Sigmoid colon (tissue), 7 donors: ENCODE data around the gene HIBCH. TPM values are rescaled to one million over a fixed set of nuclear protein-coding genes. Genes with fewer than 3 reads are reported as not detected.

Experiments
- DNase-seq: peaks from one replicate; pipeline ENCODE4 v3.0.0-alpha.2; 2019
- H3K27ac ChIP-seq, 4 donors: fragments of 200-600 bp; sonication (generic); one replicate each; pipeline ENCODE4 v1.5.1; 2016 to 2019; ENCODE audit warnings: mild to moderate bottlenecking in 1 of 4
- H3K27me3 ChIP-seq, 3 donors: fragments of 200-600 bp; sonication (generic); one replicate each; pipeline ENCODE4 v1.5.1; 2019; ENCODE audit warnings: mild to moderate bottlenecking in 1 of 3
- H3K36me3 ChIP-seq, 4 donors: fragments of 200-600 bp; sonication (generic); one replicate each; pipeline ENCODE4 v1.5.1; 2016 to 2019
- H3K4me1 ChIP-seq, 4 donors: fragments of 200-600 bp; sonication (generic); one replicate each; pipeline ENCODE4 v1.5.1; 2017 to 2019
- H3K4me3 ChIP-seq, 4 donors: fragments of 200-600 bp; sonication (generic); one replicate each; pipeline ENCODE4 v1.5.1; 2017 to 2019; ENCODE audit warnings: mild to moderate bottlenecking in 2 of 4, moderate library complexity in 1 of 4
- H3K9me3 ChIP-seq, 4 donors: fragments of 200-600 bp in 3 of 4; sonication (generic) in 3 of 4; one replicate each; pipeline versions ENCODE4 v1.5.1 to v1.6.1; 2013 to 2019
- CTCF ChIP-seq, 4 experiments: fragments of 450-650 bp in 3 of 4; fragments of 200-600 bp in 1 of 4; IDR thresholded peaks; one replicate each; pipeline ENCODE4 v1.5.1; 2016 to 2019; ENCODE audit warnings: antibody characterized with exemption in 4 of 4, mild to moderate bottlenecking in 3 of 4, moderate library complexity in 2 of 4
- EP300 ChIP-seq, 4 donors: sonication (generic); formaldehyde crosslinking; IDR thresholded peaks; one replicate each; pipeline ENCODE4 v1.6.1; 2017; ENCODE audit warnings: antibody characterized with exemption in 4 of 4
- POLR2A ChIP-seq, 2 donors: fragments of 450-650 bp; IDR thresholded peaks; one replicate each; pipeline ENCODE4 v1.6.1; 2016; ENCODE audit warnings: antibody characterized with exemption in 2 of 2, mild to moderate bottlenecking in 2 of 2, moderate library complexity in 2 of 2
- POLR2AphosphoS5 ChIP-seq, 4 donors: sonication (generic); formaldehyde crosslinking; IDR thresholded peaks; one replicate each; pipeline ENCODE4 v1.6.1; 2017; ENCODE audit warnings: antibody characterized with exemption in 4 of 4
- WGBS, 2 donors: extraction: QIAGEN DNeasy Blood & Tissue Kit; methylation state at CpG; one replicate each; pipeline ENCODE4 v1.1.7; 2013; 5-methylcytosine and 5-hydroxymethylcytosine counted together
- intact Hi-C: fragments of 100-400 bp; cut with DNase I; formaldehyde crosslinking; loops from one replicate; pipeline ENCODE4 v1.15.1; 2023
- polyA plus RNA-seq, 3 donors: library from polyadenylated mRNA; stranded (reverse); fragments of 200-250 nt; gene quantifications; one replicate each; pipeline ENCODE4 v1.2.3, GENCODE V29; 2013
- total RNA-seq, 4 donors: library from RNA; depleted of rRNA; stranded (reverse); fragments of >200 nt; gene quantifications; one replicate each; pipeline ENCODE4 v1.1.0, GENCODE V29; 2016
- donor health status: healthy with polysubstance abuse.
- donor health status: Bipolar disorder and iron deficiency.
- donor health status: healthy.

Gene HIBCH
- total and polyA plus RNA-seq, 7 donors = 18.1 to 45.8 (median 21.6) TPM

DNA sequence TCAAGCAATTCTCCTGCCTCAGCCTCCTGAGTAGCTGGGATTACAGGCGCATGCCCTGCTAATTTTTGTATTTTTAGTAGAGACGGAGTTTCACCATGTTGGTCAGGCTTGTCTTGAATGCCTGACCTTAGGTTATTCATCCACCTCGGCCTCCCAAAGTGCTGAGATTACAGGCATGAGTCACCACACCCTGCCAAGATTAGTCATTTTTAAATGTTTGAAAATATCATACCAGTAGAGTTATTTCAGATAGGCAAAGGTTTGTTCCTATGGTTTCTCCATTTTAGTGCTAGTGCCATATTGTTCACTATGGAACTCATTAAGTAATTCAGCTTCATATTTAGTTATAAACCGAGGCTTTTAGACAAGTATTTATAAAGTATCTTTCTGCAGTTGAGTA, 52.3 kb downstream of the HIBCH start:
- Histone ChIP-seq H3K36me3 (no peaks in the 10 kb centered on the region), H3K27ac (no peak overlapping the region), H3K4me1 (no peaks in the 10 kb centered on the region), H3K4me3 (no peak overlapping the region), H3K9me3 (no peaks in the 10 kb centered on the region), H3K27me3 (no peaks in the 10 kb centered on the region)
- intact Hi-C loops = no loop called here
- no peak for TF ChIP-seq EP300 (IDR thresholded peaks at IDR 0.05)
- TF ChIP-seq CTCF (IDR thresholded peaks at IDR 0.05) = no peak
- no peak for TF ChIP-seq POLR2A (IDR thresholded peaks at IDR 0.05)
- no peak for TF ChIP-seq POLR2AphosphoS5 (IDR thresholded peaks at IDR 0.05)
- DNase-seq = no peak
- WGBS, 2 donors = 88 to 91% methylated on average over 4 of the region's 4 CpGs

DNA sequence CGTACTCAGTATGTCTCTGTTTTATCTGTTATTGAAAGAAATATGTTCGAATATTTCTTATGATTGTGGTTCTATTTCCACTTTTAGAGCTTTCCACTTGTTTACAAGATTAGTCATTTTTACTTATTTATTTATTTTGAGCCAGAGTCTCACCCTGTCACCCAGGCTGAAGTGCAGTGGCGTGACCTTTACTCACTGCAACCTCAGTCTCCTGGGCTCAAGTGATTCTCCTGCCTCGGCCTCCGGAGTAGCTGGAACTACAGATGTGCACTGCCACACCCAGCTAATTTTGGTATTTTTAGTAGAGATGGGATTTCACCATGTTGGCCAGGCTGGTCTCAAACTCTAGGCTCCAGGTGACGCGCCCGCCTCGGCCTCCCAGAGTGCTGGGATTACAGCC, 53.3 kb downstream of the HIBCH start:
- Histone ChIP-seq H3K27me3 (no peaks in the 10 kb centered on the region), H3K36me3 (no peaks in the 10 kb centered on the region), H3K9me3 (no peaks in the 10 kb centered on the region), H3K4me3 (no peak overlapping the region), H3K4me1 (no peaks in the 10 kb centered on the region), H3K27ac (no peak overlapping the region)
- intact Hi-C loops = no loop called here
- DNase-seq = no peak
- TF ChIP-seq POLR2AphosphoS5 (IDR thresholded peaks at IDR 0.05) (no peak), EP300 (IDR thresholded peaks at IDR 0.05) (no peak), POLR2A (IDR thresholded peaks at IDR 0.05) (no peak), CTCF (IDR thresholded peaks at IDR 0.05) (no peak)
- 96 to 97% methylated on average over 9 of the region's 9 CpGs for WGBS, 2 donors

GRCh38 chr2:190261851-190262250, 57.8 kb downstream of the HIBCH start:
- 84 to 91% methylated on average over 2 of the region's 2 CpGs for WGBS, 2 donors
- no peaks in the 10 kb centered on the region for H3K27me3 ChIP-seq
- H3K9me3 ChIP-seq = no peaks in the 10 kb centered on the region
- no peak overlapping the region for H3K4me3 ChIP-seq
- no peak for DNase-seq
- intact Hi-C loops = no loop called here
- no peaks in the 10 kb centered on the region for H3K4me1 ChIP-seq
- peaks cover 0 to 31% (median 3%) of the 10 kb centered on the region in 4 donors for H3K36me3 ChIP-seq
- TF ChIP-seq POLR2A (IDR thresholded peaks at IDR 0.05) = no peak
- TF ChIP-seq POLR2AphosphoS5 (IDR thresholded peaks at IDR 0.05) = no peak
- TF ChIP-seq EP300 (IDR thresholded peaks at IDR 0.05) = no peak
- no peak for TF ChIP-seq CTCF (IDR thresholded peaks at IDR 0.05)
- no peak overlapping the region for H3K27ac ChIP-seq

DNA sequence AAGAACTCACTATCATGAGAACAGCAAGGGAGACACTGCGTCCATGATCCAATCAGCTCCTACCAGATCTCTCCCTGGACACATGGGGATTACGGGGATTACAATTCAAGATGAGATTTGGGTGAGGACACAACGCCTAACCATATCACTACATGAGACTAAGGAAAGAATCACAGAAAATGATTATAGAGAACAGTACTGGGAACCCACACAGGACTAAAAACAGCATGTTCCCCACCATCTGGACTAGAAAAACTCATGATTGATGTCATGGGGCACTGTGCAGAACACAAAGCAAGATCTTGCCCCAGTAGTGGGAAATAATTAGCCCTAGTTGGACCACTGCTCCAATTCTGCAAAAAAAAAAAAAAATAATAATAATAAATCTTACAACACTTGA, 63.5 kb downstream of the HIBCH start:
- H3K27ac ChIP-seq = no peak overlapping the region
- H3K9me3 ChIP-seq = no peaks in the 10 kb centered on the region
- intact Hi-C loops = no loop called here
- H3K4me3 ChIP-seq = no peak overlapping the region
- no peaks in the 10 kb centered on the region for H3K27me3 ChIP-seq
- no peak for DNase-seq
- no peaks in the 10 kb centered on the region for H3K4me1 ChIP-seq
- WGBS, 2 donors = 97 to 98% methylated on average over 3 of the region's 3 CpGs
- TF ChIP-seq CTCF (IDR thresholded peaks at IDR 0.05) = no peak
- TF ChIP-seq POLR2AphosphoS5 (IDR thresholded peaks at IDR 0.05) = no peak
- TF ChIP-seq EP300 (IDR thresholded peaks at IDR 0.05) = no peak
- TF ChIP-seq POLR2A (IDR thresholded peaks at IDR 0.05) = no peak
- peaks cover 0 to 57% (median 3%) of the 10 kb centered on the region in 4 donors for H3K36me3 ChIP-seq

- no peaks in the 10 kb centered on the region for H3K4me1 ChIP-seq
- no peak overlapping the region for H3K27ac ChIP-seq
- H3K36me3 ChIP-seq = peaks cover 0 to 56% (median 3%) of the 10 kb centered on the region in 4 donors
- TF ChIP-seq POLR2AphosphoS5 (IDR thresholded peaks at IDR 0.05) = no peak
- TF ChIP-seq CTCF (IDR thresholded peaks at IDR 0.05) = no peak
- TF ChIP-seq EP300 (IDR thresholded peaks at IDR 0.05) = no peak
- TF ChIP-seq POLR2A (IDR thresholded peaks at IDR 0.05) = no peak
- no peak for DNase-seq
- intact Hi-C loops = no loop called here
- no peaks in the 10 kb centered on the region for H3K27me3 ChIP-seq
- 95 to 96% methylated on average over 3 of the region's 3 CpGs for WGBS, 2 donors
- no peak overlapping the region for H3K4me3 ChIP-seq
- no peaks in the 10 kb centered on the region for H3K9me3 ChIP-seq
Observed at GRCh38 chr2:190255676-190256075, 64.0 kb downstream of the HIBCH start.
